Liver (tissue), 9 donors: ENCODE results near the gene CEP89. TPM values are rescaled to one million over a fixed set of nuclear protein-coding genes. Genes with fewer than 3 reads are reported as not detected.

Experiments used
- DNase-seq: peaks from one replicate; pipeline ENCODE4 v3.0.0-alpha.2; 2017; ENCODE audit warnings: low spot score
- H3K27ac ChIP-seq, 2 donors: one replicate each; pipeline ENCODE4 v1.7.0; 2013; ENCODE audit warnings: inconsistent platforms in 2 of 2, low read length in 2 of 2, control low read depth in 1 of 2, low read depth in 1 of 2, mild to moderate bottlenecking in 1 of 2
- H3K27me3 ChIP-seq, 4 donors: one replicate each; pipeline versions ENCODE4 v1.6.1 to v1.7.0; 2013; ENCODE audit warnings: low read length in 3 of 4, inconsistent platforms in 1 of 4, mild to moderate bottlenecking in 1 of 4, moderate library complexity in 1 of 4; ENCODE audit not compliant: control insufficient read depth in 4 of 4, insufficient read depth in 4 of 4
- H3K36me3 ChIP-seq, 4 donors: one replicate each; pipeline versions ENCODE4 v1.6.1 to v1.7.0; 2013; ENCODE audit warnings: low read length in 3 of 4, mild to moderate bottlenecking in 3 of 4, low read depth in 1 of 4, moderate library complexity in 1 of 4; ENCODE audit not compliant: control insufficient read depth in 4 of 4, insufficient read depth in 3 of 4
- H3K4me1 ChIP-seq, 4 donors: one replicate each; pipeline versions ENCODE4 v1.6.1 to v1.7.0; 2013; ENCODE audit warnings: low read length in 3 of 4, mild to moderate bottlenecking in 3 of 4, moderate library complexity in 1 of 4; ENCODE audit not compliant: control insufficient read depth in 4 of 4, insufficient read depth in 4 of 4
- H3K4me3 ChIP-seq, 3 donors: one replicate each; pipeline versions ENCODE4 v1.6.1 to v1.7.0; 2013; ENCODE audit warnings: low read length in 3 of 3, control low read depth in 1 of 3, low read depth in 1 of 3, mild to moderate bottlenecking in 1 of 3
- H3K9ac ChIP-seq, 2 donors: one replicate each; pipeline ENCODE4 v1.7.0; 2013; ENCODE audit warnings: low read length in 2 of 2, mild to moderate bottlenecking in 2 of 2, moderate library complexity in 2 of 2, control low read depth in 1 of 2, low read depth in 1 of 2
- H3K9me3 ChIP-seq, 4 donors: one replicate each; pipeline versions ENCODE4 v1.6.1 to v1.7.0; 2013; ENCODE audit warnings: low read length in 3 of 4; ENCODE audit not compliant: control insufficient read depth in 4 of 4
- ATF3 ChIP-seq: IDR thresholded peaks from 2 replicates; pipeline ENCODE4 v1.6.1; 2016; ENCODE audit warnings: antibody characterized with exemption
- CTCF ChIP-seq: fragments of 150-350 bp; IDR thresholded peaks from 2 replicates; pipeline ENCODE4 v1.5.1; 2017; ENCODE audit warnings: improper control_type of control experiment, low read depth, low read length; ENCODE audit not compliant: missing input control
- EGR1 ChIP-seq, 2 donors: IDR thresholded peaks; 2 replicates each; pipeline ENCODE4 v1.6.1; 2016 to 2018; ENCODE audit warnings: antibody characterized with exemption in 2 of 2, low read depth in 2 of 2
- FOXA1 ChIP-seq: IDR thresholded peaks from 2 replicates; pipeline ENCODE4 v1.6.1; 2016; ENCODE audit warnings: antibody characterized with exemption
- FOXA2 ChIP-seq: IDR thresholded peaks from 2 replicates; pipeline ENCODE4 v1.6.1; 2016; ENCODE audit warnings: antibody characterized with exemption
- GABPA ChIP-seq, 2 donors: IDR thresholded peaks in 1 of 2; conservative IDR thresholded peaks in 1 of 2; 2 replicates each; pipeline ENCODE4 v1.6.1; 2016; ENCODE audit warnings: antibody characterized with exemption in 2 of 2, mild to moderate bottlenecking in 1 of 2, moderate library complexity in 1 of 2
- HNF4A ChIP-seq, 2 donors: conservative IDR thresholded peaks; 2 replicates each; pipeline ENCODE4 v1.6.1; 2016; ENCODE audit warnings: antibody characterized with exemption in 2 of 2, mild to moderate bottlenecking in 2 of 2
- HNF4G ChIP-seq: IDR thresholded peaks from 2 replicates; pipeline ENCODE4 v1.6.1; 2016; ENCODE audit warnings: antibody characterized with exemption
- JUND ChIP-seq, 2 donors: IDR thresholded peaks; 2 replicates each; pipeline ENCODE4 v1.6.1; 2016; ENCODE audit warnings: antibody characterized with exemption in 2 of 2
- NR2F2 ChIP-seq: IDR thresholded peaks from 2 replicates; pipeline ENCODE4 v1.6.1; 2016; ENCODE audit warnings: antibody characterized with exemption
- RAD21 ChIP-seq, 2 donors: IDR thresholded peaks; 2 replicates each; pipeline ENCODE4 v1.6.1; 2016; ENCODE audit warnings: antibody characterized with exemption in 2 of 2, mild to moderate bottlenecking in 2 of 2
- RXRA ChIP-seq, 2 donors: IDR thresholded peaks; 2 replicates each; pipeline ENCODE4 v1.6.1; 2017 to 2018; ENCODE audit warnings: antibody characterized with exemption in 2 of 2, mild to moderate bottlenecking in 1 of 2
- SP1 ChIP-seq: IDR thresholded peaks from 2 replicates; pipeline ENCODE4 v1.6.1; 2018; ENCODE audit warnings: antibody characterized with exemption, mild to moderate bottlenecking
- TAF1 ChIP-seq: conservative IDR thresholded peaks from 2 replicates; pipeline ENCODE4 v1.6.1; 2016; ENCODE audit warnings: antibody characterized with exemption, mild to moderate bottlenecking
- YY1 ChIP-seq: IDR thresholded peaks from 2 replicates; pipeline ENCODE4 v1.6.1; 2016; ENCODE audit warnings: antibody characterized with exemption, mild to moderate bottlenecking
- ZBTB33 ChIP-seq: IDR thresholded peaks from 2 replicates; pipeline ENCODE4 v1.6.1; 2016; ENCODE audit warnings: antibody characterized with exemption
- WGBS: extraction: QIAGEN DNeasy Blood & Tissue Kit; methylation state at CpG from one replicate; pipeline ENCODE4 v1.1.7; 2013; 5-methylcytosine and 5-hydroxymethylcytosine counted together
- polyA plus RNA-seq, 2 donors: library from polyadenylated mRNA; stranded (reverse) in 1 of 2; unstranded in 1 of 2; fragments of 200-250 nt in 1 of 2; fragments of >200 nt in 1 of 2; fragmentation: Nextera tagmentation in 1 of 2; extraction: Ambion mirVana in 1 of 2; gene quantifications; one replicate each; pipeline versions ENCODE4 v1.2.1 to v1.2.3, GENCODE V29; 2013 to 2015
- total RNA-seq, 2 donors: library from RNA; depleted of rRNA; stranded (reverse); fragments of >200 nt; gene quantifications; one replicate each; pipeline ENCODE4 v1.2.3, GENCODE V29; 2014
- donor health status: healthy.
- donor health status: healthy.
- donor health status: healthy.
- donor health status: healthy.
- donor health status: healthy.

The CEP89 gene
- total and polyA plus RNA-seq, 4 donors, result 2.0 to 2.9 (median 2.4) TPM

GRCh38 chr19:32862741-32863140 is 109.0 kb downstream of the CEP89 start:
- Histone ChIP-seq H3K9ac (no peak overlapping the region), H3K9me3 (no peaks in the 10 kb centered on the region), H3K27ac (no peak overlapping the region), H3K36me3 (peaks cover 8 to 34% (median 18%) of the 10 kb centered on the region in 4 donors), H3K4me1 (peaks cover 0 to 3% (median 0%) of the 10 kb centered on the region in 4 donors), H3K27me3 (no peaks in the 10 kb centered on the region), H3K4me3 (no peak overlapping the region)
- 96% methylated on average over 14 of the region's 14 CpGs for WGBS
- DNase-seq, result no peak
- no peak for TF ChIP-seq HNF4G
- TF ChIP-seq GABPA (IDR thresholded peaks at IDR 0.05 in 1 of 2, conservative IDR thresholded peaks at IDR 0.05 in 1 of 2), result no peak

- no peak for DNase-seq
Observed at GRCh38 chr19:32862173-32862572, 109.6 kb downstream of the CEP89 start.

More at GRCh38 chr19:32862173-32862572, 109.6 kb downstream of the CEP89 start:
- WGBS, result 93% methylated on average over 19 of the region's 19 CpGs
- TF ChIP-seq SP1 (no peak), GABPA (IDR thresholded peaks at IDR 0.05 in 1 of 2, conservative IDR thresholded peaks at IDR 0.05 in 1 of 2) (no peak), EGR1 (IDR thresholded peaks at IDR 0.05; ENCODE audit: low read depth in 2 of 2) (no peak), HNF4G (no peak), CTCF (no peak), ATF3 (no peak), FOXA1 (no peak), TAF1 (no peak), YY1 (no peak), RXRA (IDR thresholded peaks at IDR 0.05) (no peak), NR2F2 (no peak), RAD21 (IDR thresholded peaks at IDR 0.05) (no peak), JUND (IDR thresholded peaks at IDR 0.05) (no peak), HNF4A (conservative IDR thresholded peaks at IDR 0.05) (no peak), ZBTB33 (no peak), FOXA2 (no peak)
- no peak overlapping the region for H3K4me3 ChIP-seq
- H3K9me3 ChIP-seq, result no peaks in the 10 kb centered on the region
- H3K9ac ChIP-seq, result no peak overlapping the region
- H3K4me1 ChIP-seq, result peaks cover 0 to 3% (median 0%) of the 10 kb centered on the region in 4 donors
- H3K27ac ChIP-seq, result no peak overlapping the region
- H3K27me3 ChIP-seq, result no peaks in the 10 kb centered on the region
- H3K36me3 ChIP-seq, result peaks cover 9 to 38% (median 20%) of the 10 kb centered on the region in 4 donors
